SJSA1 (cell line): Measurements from ENCODE around the gene SNCB. TPM values are rescaled to one million over a fixed set of nuclear protein-coding genes. Genes with fewer than 3 reads are reported as not detected.

Source experiments
- DNase-seq, 2 experiments: peaks; one replicate each; pipeline ENCODE4 v3.0.0-alpha.2; 2015 to 2020; ENCODE audit warnings: low spot score in 2 of 2, low read depth in 1 of 2
- H3K27ac ChIP-seq: fragments of 250-450 bp; sonication (Bioruptor Pico); 2 replicates; pipeline ENCODE4 v1.5.1; 2020; ENCODE audit warnings: mild to moderate bottlenecking, moderate library complexity
- H3K27me3 ChIP-seq: fragments of 250-450 bp; sonication (Bioruptor Pico); replicated peaks from 2 replicates; pipeline ENCODE4 v1.5.1; 2020; ENCODE audit warnings: mild to moderate bottlenecking, moderate library complexity
- H3K36me3 ChIP-seq: fragments of 250-450 bp; sonication (Bioruptor Pico); 2 replicates; pipeline ENCODE4 v1.5.1; 2020; ENCODE audit warnings: mild to moderate bottlenecking
- H3K4me1 ChIP-seq: fragments of 250-450 bp; sonication (Bioruptor Pico); replicated peaks from 2 replicates; pipeline ENCODE4 v1.6.1; 2021; ENCODE audit warnings: mild to moderate bottlenecking
- H3K4me3 ChIP-seq: fragments of 250-450 bp; sonication (Bioruptor Pico); 2 replicates; pipeline ENCODE4 v1.5.1; 2020; ENCODE audit warnings: mild to moderate bottlenecking
- H3K9me3 ChIP-seq: fragments of 250-450 bp; sonication (Bioruptor Pico); replicated peaks from 2 replicates; pipeline ENCODE4 v1.5.1; 2020; ENCODE audit warnings: mild to moderate bottlenecking
- total RNA-seq: library from RNA; depleted of rRNA; stranded (reverse); fragments of >200 nt; shearing (Covaris generic); gene quantifications from 2 replicates; pipeline ENCODE4 v1.2.3, GENCODE V29; 2014

Gene SNCB
- total RNA-seq, 1 experiment from 2014 or later = not detected

- Histone ChIP-seq H3K27ac (no peak overlapping the region), H3K9me3 (peaks cover 27% of the 10 kb centered on the region), H3K4me1 (no peaks in the 10 kb centered on the region), H3K36me3 (peaks cover 6% of the 10 kb centered on the region; the same call in 1 of the 2 replicates), H3K27me3 (no peaks in the 10 kb centered on the region; the same call in 1 of the 2 replicates), H3K4me3 (no peak overlapping the region)
- no peak for DNase-seq
Observed at GRCh38 chr5:176589039-176589769, 41.1 kb downstream of the SNCB start.

GRCh38 chr5:176588297-176588696 is 42.0 kb downstream of the SNCB start:
- no peak overlapping the region for H3K4me3 ChIP-seq
- H3K9me3 ChIP-seq = peaks cover 28% of the 10 kb centered on the region
- H3K27me3 ChIP-seq = no peaks in the 10 kb centered on the region; the same call in 1 of the 2 replicates
- H3K27ac ChIP-seq = no peak overlapping the region
- no peaks in the 10 kb centered on the region for H3K4me1 ChIP-seq
- no peak for DNase-seq
- H3K36me3 ChIP-seq = peaks cover 6% of the 10 kb centered on the region; the same call in 1 of the 2 replicates

- DNase-seq = no peak
- Histone ChIP-seq H3K27ac (no peak overlapping the region), H3K36me3 (peaks cover 6% of the 10 kb centered on the region; the same call in 1 of the 2 replicates), H3K4me1 (no peaks in the 10 kb centered on the region), H3K27me3 (no peaks in the 10 kb centered on the region; the same call in 1 of the 2 replicates), H3K4me3 (no peak overlapping the region), H3K9me3 (peaks cover 28% of the 10 kb centered on the region)
Observed at GRCh38 chr5:176587398-176587797, 42.9 kb downstream of the SNCB start.

- H3K4me1 ChIP-seq = no peaks in the 10 kb centered on the region
- H3K27ac ChIP-seq = no peak overlapping the region
- no peaks in the 10 kb centered on the region; the same call in none of the 2 replicates for H3K27me3 ChIP-seq
- no peak overlapping the region for H3K4me3 ChIP-seq
- H3K36me3 ChIP-seq = no peaks in the 10 kb centered on the region
- H3K9me3 ChIP-seq = peaks cover 16% of the 10 kb centered on the region
- DNase-seq = no peak
Observed at GRCh38 chr5:176583076-176583475, 47.3 kb downstream of the SNCB start.

- Histone ChIP-seq H3K27me3 (no peaks in the 10 kb centered on the region; the same call in none of the 2 replicates), H3K4me3 (no peak overlapping the region), H3K27ac (no peak overlapping the region), H3K9me3 (peaks cover 14% of the 10 kb centered on the region), H3K36me3 (no peaks in the 10 kb centered on the region), H3K4me1 (no peaks in the 10 kb centered on the region)
- DNase-seq = no peak
Observed at GRCh38 chr5:176581361-176581760, 49.0 kb downstream of the SNCB start.

- Histone ChIP-seq H3K4me3 (no peak overlapping the region), H3K36me3 (no peaks in the 10 kb centered on the region), H3K4me1 (no peaks in the 10 kb centered on the region), H3K27me3 (no peaks in the 10 kb centered on the region; the same call in 1 of the 2 replicates), H3K27ac (no peak overlapping the region), H3K9me3 (peaks cover 2% of the 10 kb centered on the region)
- DNase-seq = no peak
Observed at GRCh38 chr5:176579323-176579722, 51.0 kb downstream of the SNCB start.

- no peak overlapping the region for H3K27ac ChIP-seq
- H3K4me3 ChIP-seq = no peak overlapping the region
- DNase-seq = no peak
Observed at GRCh38 chr5:176578391-176578808, 51.9 kb downstream of the SNCB start.

GRCh38 chr5:176577312-176578176 is 52.8 kb downstream of the SNCB start:
- Histone ChIP-seq H3K36me3 (no peaks in the 10 kb centered on the region), H3K27me3 (no peaks in the 10 kb centered on the region; the same call in 1 of the 2 replicates), H3K9me3 (no peaks in the 10 kb centered on the region), H3K4me1 (0 out of 2 replicates have a peak, but pooled peaks cover 3% of the 10 kb centered on the region), H3K4me3 (no peak overlapping the region), H3K27ac (no peak overlapping the region)
- DNase-seq = no peak

More at GRCh38 chr5:176578391-176578808, 51.9 kb downstream of the SNCB start:
- Histone ChIP-seq H3K9me3 (no peaks in the 10 kb centered on the region), H3K4me1 (0 out of 2 replicates have a peak, but pooled peaks cover 3% of the 10 kb centered on the region), H3K36me3 (no peaks in the 10 kb centered on the region), H3K27me3 (no peaks in the 10 kb centered on the region; the same call in 1 of the 2 replicates)

- H3K9me3 ChIP-seq = no peaks in the 10 kb centered on the region
- DNase-seq = no peak
- H3K27me3 ChIP-seq = peaks cover 4% of the 10 kb centered on the region; the same call in 1 of the 2 replicates
- H3K4me1 ChIP-seq = 0 out of 2 replicates have a peak, but pooled peaks cover 3% of the 10 kb centered on the region
- H3K27ac ChIP-seq = no peak overlapping the region
- no peak overlapping the region for H3K4me3 ChIP-seq
- H3K36me3 ChIP-seq = no peaks in the 10 kb centered on the region
Observed at GRCh38 chr5:176575488-176576422, 54.6 kb downstream of the SNCB start.

- no peak overlapping the region for H3K4me3 ChIP-seq
- peaks cover 9% of the 10 kb centered on the region; the same call in 1 of the 2 replicates for H3K27me3 ChIP-seq
- no peaks in the 10 kb centered on the region for H3K9me3 ChIP-seq
- no peaks in the 10 kb centered on the region for H3K36me3 ChIP-seq
- 0 out of 2 replicates have a peak, but pooled peaks cover 3% of the 10 kb centered on the region for H3K4me1 ChIP-seq
- DNase-seq = no peak
- no peak overlapping the region for H3K27ac ChIP-seq
Observed at GRCh38 chr5:176575066-176575465, 55.3 kb downstream of the SNCB start.

GRCh38 chr5:176574297-176574591 is 56.1 kb downstream of the SNCB start:
- H3K4me1 ChIP-seq = 0 out of 2 replicates have a peak, but pooled peaks cover 3% of the 10 kb centered on the region
- no peaks in the 10 kb centered on the region for H3K9me3 ChIP-seq
- no peaks in the 10 kb centered on the region for H3K36me3 ChIP-seq
- DNase-seq = no peak
- H3K4me3 ChIP-seq = no peak overlapping the region
- H3K27ac ChIP-seq = no peak overlapping the region
- H3K27me3 ChIP-seq = peaks cover 10% of the 10 kb centered on the region; the same call in 1 of the 2 replicates

- Histone ChIP-seq H3K36me3 (no peaks in the 10 kb centered on the region), H3K27ac (no peak overlapping the region), H3K9me3 (no peaks in the 10 kb centered on the region), H3K4me3 (no peak overlapping the region), H3K27me3 (peaks cover 10% of the 10 kb centered on the region; the same call in 1 of the 2 replicates), H3K4me1 (0 out of 2 replicates have a peak, but pooled peaks cover 3% of the 10 kb centered on the region)
- peak; percentile 65 to 82 for DNase-seq
Observed at GRCh38 chr5:176573564-176574296, 56.6 kb downstream of the SNCB start.
